Tibial artery (tissue), 4 donors: ENCODE results near the gene PERCC1.

Experiments
- DNase-seq, 2 donors: peaks; one replicate each; pipeline ENCODE4 v3.0.0-alpha.2; 2019
- H3K27ac ChIP-seq, 2 donors: fragments of 200-600 bp; sonication (generic) in 1 of 2; 1 replicate in 1 of 2; 2 replicates in 1 of 2; pipeline ENCODE4 v1.5.1; 2018 to 2019; ENCODE audit warnings: mild to moderate bottlenecking in 1 of 2
- H3K27me3 ChIP-seq, 2 donors: fragments of 200-600 bp; sonication (generic) in 1 of 2; one replicate each; pipeline versions ENCODE4 v1.5.1 to v1.6.0; 2016 to 2019
- H3K36me3 ChIP-seq, 3 donors: fragments of 200-600 bp; sonication (generic) in 2 of 3; one replicate each; pipeline ENCODE4 v1.5.1; 2016 to 2019; ENCODE audit warnings: mild to moderate bottlenecking in 2 of 3
- H3K4me1 ChIP-seq, 4 donors: fragments of 200-600 bp; sonication (generic) in 2 of 4; 1 replicate in 3 of 4; 2 replicates in 1 of 4; pipeline ENCODE4 v1.5.1; 2016 to 2019
- H3K4me3 ChIP-seq, 2 donors: fragments of 200-600 bp; sonication (generic) in 1 of 2; 1 replicate in 1 of 2; 2 replicates in 1 of 2; pipeline ENCODE4 v1.5.1; 2018 to 2019; ENCODE audit warnings: mild to moderate bottlenecking in 2 of 2
- H3K9me3 ChIP-seq, 3 donors: fragments of 200-600 bp; sonication (generic) in 1 of 3; one replicate each; pipeline ENCODE4 v1.5.1; 2016 to 2019
- CTCF ChIP-seq, 2 experiments: fragments of 200-600 bp in 1 of 2; fragments of 450-650 bp in 1 of 2; IDR thresholded peaks; one replicate each; pipeline ENCODE4 v1.5.1; 2017 to 2019; ENCODE audit warnings: antibody characterized with exemption in 2 of 2, mild to moderate bottlenecking in 1 of 2, moderate library complexity in 1 of 2
- intact Hi-C: fragments of 100-400 bp; cut with DNase I; formaldehyde crosslinking; loops from one replicate; pipeline ENCODE4 v1.15.0; 2023; ENCODE audit warnings: low total_unique reads

Gene PERCC1

DNA sequence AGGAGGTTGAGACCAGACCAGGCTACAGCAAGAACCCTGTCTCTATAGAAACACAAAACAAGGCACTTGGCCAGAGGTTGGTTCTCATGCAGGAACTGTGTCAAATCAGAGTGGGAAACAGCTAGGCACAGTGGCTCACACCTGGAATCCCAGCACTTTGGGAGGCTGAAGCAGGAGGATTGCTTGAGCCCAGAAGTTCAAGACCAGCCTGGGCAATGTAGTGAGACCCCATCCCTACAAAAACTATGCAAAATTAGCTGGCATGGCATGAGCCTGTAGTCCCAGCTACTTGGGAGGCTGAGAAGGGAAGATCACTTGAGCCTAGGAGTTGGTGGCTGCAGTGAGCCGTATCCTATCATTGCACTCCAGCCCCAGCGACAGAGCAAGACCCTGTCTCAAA lies 18.0 kb upstream of the PERCC1 start:
- H3K4me1 ChIP-seq = peaks cover 0 to 46% (median 23%) of the 10 kb centered on the region in 4 donors
- no peak for DNase-seq
- TF ChIP-seq CTCF (IDR thresholded peaks at IDR 0.05) = no peak
- H3K27ac ChIP-seq = peak overlapping the region in 1 of 2 donors; percentile 33
- H3K27me3 ChIP-seq = no peaks in the 10 kb centered on the region
- H3K9me3 ChIP-seq = no peaks in the 10 kb centered on the region
- H3K4me3 ChIP-seq = no peak overlapping the region
- H3K36me3 ChIP-seq = peaks cover 0 to 28% (median 8%) of the 10 kb centered on the region in 3 donors
- intact Hi-C loops = no loop called here

- Histone ChIP-seq H3K36me3 (peaks cover 0 to 34% (median 8%) of the 10 kb centered on the region in 3 donors), H3K9me3 (no peaks in the 10 kb centered on the region), H3K4me1 (peaks cover 0 to 39% (median 15%) of the 10 kb centered on the region in 4 donors), H3K27me3 (no peaks in the 10 kb centered on the region), H3K27ac (peak overlapping the region; percentile 88 to 89), H3K4me3 (peak overlapping the region; percentile 92 to 99)
- peak; percentile 32 to 75 for DNase-seq
- intact Hi-C loops = no loop called here
- TF ChIP-seq CTCF (IDR thresholded peaks at IDR 0.05) = peak; percentile 53 to 57
These were observed 17.0 kb upstream of the PERCC1 start for GRCh38 chr16:1413684-1414531.

GRCh38 chr16:1414532-1415260 lies 16.2 kb upstream of the PERCC1 start, which contains the start of gene UNKL:
Gene UNKL, minus strand, starts transcription at chr16:1414704. Its CDS starts 13 bp downstream, at chr16:1414691.
- H3K4me1 ChIP-seq = peaks cover 0 to 39% (median 16%) of the 10 kb centered on the region in 4 donors
- intact Hi-C loops = no loop called here

GRCh38 chr16:1416521-1416941 lies 14.3 kb upstream of the PERCC1 start:
- Histone ChIP-seq H3K4me3 (no peak overlapping the region), H3K27ac (no peak overlapping the region), H3K4me1 (peaks cover 0 to 48% (median 20%) of the 10 kb centered on the region in 4 donors), H3K27me3 (no peaks in the 10 kb centered on the region), H3K36me3 (peaks cover 0 to 10% (median 0%) of the 10 kb centered on the region in 3 donors), H3K9me3 (no peaks in the 10 kb centered on the region)
- TF ChIP-seq CTCF (IDR thresholded peaks at IDR 0.05) = no peak
- DNase-seq = no peak
- intact Hi-C loops = no loop called here

More at GRCh38 chr16:1414532-1415260, 16.2 kb upstream of the PERCC1 start, which contains the start of gene UNKL:
- H3K27me3 ChIP-seq = no peaks in the 10 kb centered on the region
- H3K9me3 ChIP-seq = no peaks in the 10 kb centered on the region
- no peak for TF ChIP-seq CTCF (IDR thresholded peaks at IDR 0.05)
- H3K4me3 ChIP-seq = peak within 1 kb of the TSS; percentile 92 to 99
- peak within 1 kb of the TSS; percentile 88 to 89 for H3K27ac ChIP-seq
- peaks cover 0 to 29% (median 8%) of the 10 kb centered on the region in 3 donors for H3K36me3 ChIP-seq
- DNase-seq = peak; percentile 62 to 81

DNA sequence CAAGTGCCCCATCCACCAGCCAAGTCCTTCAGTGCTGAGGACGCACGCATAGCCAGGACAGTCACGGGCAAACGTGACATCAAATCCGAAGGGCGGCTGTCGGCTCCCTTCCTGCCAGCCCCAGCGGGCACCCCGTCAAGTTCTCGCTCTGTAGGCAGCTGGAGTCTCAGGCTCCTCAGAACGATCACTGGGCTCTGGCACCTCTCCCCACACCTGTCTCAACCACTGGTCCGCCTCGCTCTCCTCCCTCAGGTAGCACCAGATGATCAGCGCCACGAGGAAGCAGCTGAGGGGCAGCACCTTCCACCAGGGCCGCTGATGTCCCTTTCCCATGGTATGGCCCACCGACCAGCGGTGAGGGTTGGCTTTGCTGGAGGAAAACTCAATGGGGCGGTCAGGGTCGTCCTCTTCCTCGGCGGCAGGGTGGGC lies 10.8 kb upstream of the PERCC1 start:
- H3K27ac ChIP-seq = peak overlapping the region; percentile 87 to 93
- H3K4me1 ChIP-seq = peaks cover 0 to 29% (median 19%) of the 10 kb centered on the region in 4 donors
- H3K27me3 ChIP-seq = no peaks in the 10 kb centered on the region
- DNase-seq = no peak
- H3K4me3 ChIP-seq = peak overlapping the region; percentile 78 to 94
- intact Hi-C loops = loop anchor here (10.0 kb wide), 1 partner anchor 55 kb away; the partner anchor contains the start of gene CLCN7
- TF ChIP-seq CTCF (IDR thresholded peaks at IDR 0.05) = no peak
- H3K9me3 ChIP-seq = no peaks in the 10 kb centered on the region
- peaks cover 0 to 6% (median 0%) of the 10 kb centered on the region in 3 donors for H3K36me3 ChIP-seq
